GM12878 (cell line): ENCODE data around the gene BCAP29. TPM values are rescaled to one million over a fixed set of nuclear protein-coding genes. Genes with fewer than 3 reads are reported as not detected.

Source experiments
- ATAC-seq: fragments of 200-7000 bp; cut with Tn5 transposase; 3 replicates; pipeline ENCODE4 v1.9.1; 2020; ENCODE audit warnings: mild to moderate bottlenecking, moderate library complexity
- BruUV-seq: library from RNA; stranded (reverse); fragments of 400-500 nt; replicated peaks from 2 replicates; lab custom pipeline; 2021; lab: Mats Ljungman, UMichigan
- CTCF ChIA-PET: fragments of 300-600 bp; sonication (Branson Sonifier 250); formaldehyde crosslinking; extraction: SDS; loops from one replicate; lab custom pipeline; 2021; ENCODE audit warnings: inconsistent platforms; lab: Yijun Ruan, JAX
- POLR2A ChIA-PET: fragments of 350-600 bp; formaldehyde crosslinking; extraction: SDS; loops from one replicate; lab custom pipeline; 2021; ENCODE audit warnings: inconsistent platforms; lab: Charles Lee
- RAD21 ChIA-PET: fragments of 300-600 bp; sonication (Branson Sonifier 250); formaldehyde crosslinking; loops from one replicate; lab custom pipeline; 2023; ENCODE audit warnings: antibody characterized with exemption; ENCODE audit not compliant: unreplicated experiment; lab: Charles Lee
- SMC1A ChIA-PET: fragments of 300-600 bp; sonication (Branson Sonifier 250); formaldehyde crosslinking; loops from one replicate; lab custom pipeline; 2023; ENCODE audit not compliant: unreplicated experiment, uncharacterized antibody; lab: Charles Lee
- DNase-seq: peaks from one replicate; pipeline ENCODE4 v3.0.0-alpha.2; 2011; ENCODE audit warnings: low read depth, low spot score
- FAIRE-seq: peaks from 3 replicates; lab custom pipeline; 2011; peaks lifted over from hg19 to GRCh38; lab: Jason Lieb, UNC
- H2AFZ ChIP-seq: 2 replicates; pipeline ENCODE4 v1.6.0; 2011; ENCODE audit warnings: low read depth, low read length, control low read depth; ENCODE audit not compliant: control insufficient read depth
- H3K27ac ChIP-seq: 2 replicates; pipeline ENCODE4 v1.5.1; 2011; ENCODE audit warnings: control low read depth; ENCODE audit not compliant: control insufficient read depth, insufficient read depth
- H3K27me3 ChIP-seq, 2 experiments: replicated peaks in 1 of 2; 2 replicates each; pipeline versions ENCODE4 v1.6.0 to v1.6.1; 2011; ENCODE audit warnings: low read length in 1 of 2; ENCODE audit not compliant: control insufficient read depth in 2 of 2, insufficient read depth in 2 of 2
- H3K36me3 ChIP-seq, 2 experiments: 2 replicates each; pipeline ENCODE4 v1.5.1; 2011; ENCODE audit warnings: low read length in 1 of 2; ENCODE audit not compliant: control insufficient read depth in 2 of 2, insufficient read depth in 2 of 2
- H3K4me1 ChIP-seq: 2 replicates; pipeline ENCODE4 v1.6.1; 2011; ENCODE audit warnings: mild to moderate bottlenecking, low read length, moderate library complexity, mixed read lengths; ENCODE audit not compliant: control insufficient read depth, insufficient read depth
- H3K4me2 ChIP-seq: 2 replicates; pipeline ENCODE4 v1.6.0; 2011; ENCODE audit warnings: control low read depth; ENCODE audit not compliant: control insufficient read depth, insufficient read depth
- H3K4me3 ChIP-seq: fragments of 200-600 bp; sonication (generic); 2 replicates; pipeline ENCODE4 v1.5.1; 2016
- H3K79me2 ChIP-seq: 2 replicates; pipeline ENCODE4 v1.6.0; 2011; ENCODE audit warnings: low read length; ENCODE audit not compliant: control insufficient read depth, insufficient read depth
- H3K9ac ChIP-seq: 2 replicates; pipeline ENCODE4 v1.8.0; 2011; ENCODE audit warnings: low read length, control low read depth, mixed read lengths; ENCODE audit not compliant: control insufficient read depth, insufficient read depth
- H3K9me3 ChIP-seq: replicated peaks from 3 replicates; pipeline ENCODE4 v1.5.1; 2011; ENCODE audit warnings: mild to moderate bottlenecking, low read length; ENCODE audit not compliant: control insufficient read depth, insufficient read depth
- H4K20me1 ChIP-seq: 2 replicates; pipeline ENCODE4 v1.6.0; 2011; ENCODE audit not compliant: control insufficient read depth, insufficient read depth
- BCL11A ChIP-seq: IDR thresholded peaks from 2 replicates; pipeline ENCODE4 v1.6.1; 2011; ENCODE audit warnings: low read depth, low read length
- FOXM1 ChIP-seq: IDR thresholded peaks from 2 replicates; pipeline ENCODE4 v1.6.1; 2012; ENCODE audit warnings: low read depth, mild to moderate bottlenecking, inconsistent platforms, low read length, moderate library complexity
- HDAC6 ChIP-seq: fragments of 200-600 bp; sonication (generic); IDR thresholded peaks from one replicate; pipeline ENCODE4 v1.8.0; 2017; ENCODE audit warnings: antibody characterized with exemption; ENCODE audit not compliant: unreplicated experiment
- IRF4 ChIP-seq: IDR thresholded peaks from 2 replicates; pipeline ENCODE4 v1.6.1; 2011; ENCODE audit warnings: low read depth, low read length
- NFXL1 ChIP-seq: fragments of 450-650 bp; IDR thresholded peaks from 2 replicates; pipeline ENCODE4 v1.6.1; 2017; ENCODE audit warnings: antibody characterized with exemption, mild to moderate bottlenecking, borderline replicate concordance
- NFYB ChIP-seq: IDR thresholded peaks from 2 replicates; pipeline ENCODE4 v1.6.1; 2011; ENCODE audit warnings: low read depth, mild to moderate bottlenecking, low read length, improper control_type of control experiment, moderate library complexity; ENCODE audit not compliant: insufficient read depth
- RAD51 ChIP-seq: fragments of 450-650 bp; IDR thresholded peaks from 2 replicates; pipeline ENCODE4 v1.6.1; 2016; ENCODE audit warnings: moderate library complexity, mild to moderate bottlenecking, inconsistent platforms
- SIX5 ChIP-seq: IDR thresholded peaks from 2 replicates; pipeline ENCODE4 v1.6.1; 2011; ENCODE audit warnings: mild to moderate bottlenecking, low read depth, low read length, moderate library complexity; ENCODE audit not compliant: severe bottlenecking
- ZBTB40 ChIP-seq: fragments of 450-650 bp; IDR thresholded peaks from 2 replicates; pipeline ENCODE4 v1.6.1; 2016; ENCODE audit warnings: mild to moderate bottlenecking, moderate library complexity, borderline replicate concordance
- WGBS: methylation state at CpG from one replicate; pipeline ENCODE4 v1.1.6; 2016; ENCODE audit warnings: low lambda C conversion rate; ENCODE audit not compliant: insufficient replicate concordance, insufficient coverage; ENCODE audit errors: missing lambda C conversion rate; 5-methylcytosine and 5-hydroxymethylcytosine counted together
- in situ Hi-C: fragments of 300-500 bp; cut with MboI; formaldehyde crosslinking; loops from 9 replicates; pipeline ENCODE4 v1.14.3; 2018; ENCODE audit warnings: mixed read lengths
- intact Hi-C: fragments of 100-400 bp; cut with micrococcal nuclease; formaldehyde crosslinking; loops from one replicate; pipeline ENCODE4 v1.14.2; 2022; ENCODE audit not compliant: unreplicated experiment
- polyA plus RNA-seq, 11 experiments: library from polyadenylated mRNA; depleted of rRNA in 4 of 11; unstranded in 6 of 11; stranded (reverse) in 5 of 11; fragments of >200 nt; fragmentation: Nextera tagmentation in 4 of 11; fragmentation: Illumina TruSeq in 1 of 11; extraction: Ambion mirVana in 4 of 11; extraction: Trizol in 1 of 11; gene quantifications; 1 replicate in 1 of 11; 2 replicates in 10 of 11; pipeline versions ENCODE4 v1.2.1 to v1.2.3, GENCODE V29; 2011 to 2016; ENCODE audit warnings: inconsistent platforms in 2 of 11, missing spikeins in 2 of 11, low read depth in 1 of 11
- total RNA-seq, 4 experiments: library from RNA; depleted of rRNA in 3 of 4; stranded (reverse); fragments of >200 nt in 3 of 4; fragmentation: Illumina TruSeq in 1 of 4; extraction: Trizol in 1 of 4; gene quantifications; 2 replicates each; pipeline versions ENCODE4 v1.2.1 to v1.2.3, GENCODE V29; 2013 to 2021
- TF ChIP-seq, protein P1 (sequence below): fragments of 450-650 bp; IDR thresholded peaks from 2 replicates; pipeline ENCODE4 v1.6.1; 2014; ENCODE audit warnings: mild to moderate bottlenecking
- TF ChIP-seq, protein P2 (sequence below): fragments of 450-650 bp; IDR thresholded peaks from 2 replicates; pipeline ENCODE4 v1.6.1; 2017; ENCODE audit warnings: low read depth, mild to moderate bottlenecking, moderate library complexity

The BCAP29 gene
- total and polyA plus RNA-seq, 10 of the 15 experiments (the other 5 are each of a cell fraction or from before 2014, with no cell fraction given): 26.5 to 58.5 (median 34.8) TPM

DNA sequence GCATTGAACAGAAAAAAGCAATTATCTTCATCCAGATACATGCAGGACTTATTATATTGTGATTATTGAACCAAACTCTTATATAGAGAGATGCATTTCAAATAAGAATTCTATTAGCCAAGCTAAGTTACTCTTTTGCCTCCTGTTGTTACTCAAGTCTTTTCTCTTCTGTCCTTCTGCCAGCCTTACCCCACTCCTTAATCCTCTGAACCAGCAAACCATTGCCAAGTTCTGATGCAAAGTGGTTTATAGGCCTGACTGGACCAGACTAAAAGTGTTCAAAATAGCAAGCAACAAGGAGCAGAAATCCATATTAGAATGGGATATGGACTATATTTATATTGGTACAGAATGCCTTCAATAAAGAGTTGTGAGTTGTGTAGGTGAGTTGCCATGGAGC is 78.4 kb downstream of the BCAP29 start:
- Histone ChIP-seq H3K4me3 (no peak overlapping the region), H3K4me2 (no peak overlapping the region), H3K27me3 (peaks cover 15 to 22% of the 10 kb centered on the region in 2 experiments), H3K27ac (no peak overlapping the region), H3K9ac (no peak overlapping the region), H3K36me3 (no peaks in the 10 kb centered on the region), H3K79me2 (no peaks in the 10 kb centered on the region), H4K20me1 (no peaks in the 10 kb centered on the region), H2AFZ (no peak overlapping the region), H3K9me3 (no peaks in the 10 kb centered on the region), H3K4me1 (peaks cover 11% of the 10 kb centered on the region)
- SMC1A ChIA-PET: interaction anchor here (1.0 kb wide), 1 partner anchor 358 kb away, joined by 3 read pairs; no protein-coding TSS in a partner anchor
- TF ChIP-seq, protein P1, sequence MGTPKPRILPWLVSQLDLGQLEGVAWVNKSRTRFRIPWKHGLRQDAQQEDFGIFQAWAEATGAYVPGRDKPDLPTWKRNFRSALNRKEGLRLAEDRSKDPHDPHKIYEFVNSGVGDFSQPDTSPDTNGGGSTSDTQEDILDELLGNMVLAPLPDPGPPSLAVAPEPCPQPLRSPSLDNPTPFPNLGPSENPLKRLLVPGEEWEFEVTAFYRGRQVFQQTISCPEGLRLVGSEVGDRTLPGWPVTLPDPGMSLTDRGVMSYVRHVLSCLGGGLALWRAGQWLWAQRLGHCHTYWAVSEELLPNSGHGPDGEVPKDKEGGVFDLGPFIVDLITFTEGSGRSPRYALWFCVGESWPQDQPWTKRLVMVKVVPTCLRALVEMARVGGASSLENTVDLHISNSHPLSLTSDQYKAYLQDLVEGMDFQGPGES: no peak
- no peak for TF ChIP-seq NFYB
- no peak for TF ChIP-seq FOXM1
- CTCF ChIA-PET: interaction anchor here (0.7 to 1.5 kb wide), 2 partner anchors 20 to 1311 kb away, joined by 3 to 4 read pairs; no protein-coding TSS in a partner anchor
- POLR2A ChIA-PET: no interaction called here
- FAIRE-seq: no peak
- ATAC-seq: no peak
- intact Hi-C loops: no loop called here
- RAD21 ChIA-PET: no interaction called here
- in situ Hi-C loops: no loop called here
- BruUV-seq: no TSS peak
- DNase-seq: no peak

GRCh38 chr7:107659666-107660065 is 79.6 kb downstream of the BCAP29 start:
- H3K4me3 ChIP-seq: no peak overlapping the region
- peaks cover 11% of the 10 kb centered on the region for H3K4me1 ChIP-seq
- peaks cover 15 to 28% of the 10 kb centered on the region in 2 experiments for H3K27me3 ChIP-seq
- FAIRE-seq (no peak), DNase-seq (no peak), ATAC-seq (peak; percentile 14; the same call in 2 of the 3 replicates)
- no TSS peak for BruUV-seq
- in situ Hi-C loops (no loop called here), intact Hi-C loops (no loop called here)
- no peak overlapping the region for H3K4me2 ChIP-seq
- no peak overlapping the region for H2AFZ ChIP-seq
- H3K9me3 ChIP-seq: no peaks in the 10 kb centered on the region
- H3K36me3 ChIP-seq: no peaks in the 10 kb centered on the region
- SMC1A ChIA-PET: interaction anchor here (0.7 kb wide), 1 partner anchor 197 kb away, joined by 3 read pairs; no protein-coding TSS in a partner anchor
- RAD21 ChIA-PET: interaction anchor here (0.6 kb wide), 1 partner anchor 33 kb away, joined by 3 read pairs; no protein-coding TSS in a partner anchor
- CTCF ChIA-PET: interaction anchor here (1.5 kb wide), 1 partner anchor 22 kb away, joined by 3 read pairs; no protein-coding TSS in a partner anchor
- no peak overlapping the region for H3K27ac ChIP-seq
- no peak overlapping the region for H3K9ac ChIP-seq
- WGBS: 37% methylated on average over 4 of the region's 4 CpGs
- H3K79me2 ChIP-seq: no peaks in the 10 kb centered on the region
- POLR2A ChIA-PET: no interaction called here
- H4K20me1 ChIP-seq: no peaks in the 10 kb centered on the region
- TF ChIP-seq HDAC6 (no peak), RAD51 (no peak), ZBTB40 (no peak), SIX5 (no peak), NFXL1 (no peak), BCL11A (no peak), IRF4 (no peak)
- TF ChIP-seq, protein P2, sequence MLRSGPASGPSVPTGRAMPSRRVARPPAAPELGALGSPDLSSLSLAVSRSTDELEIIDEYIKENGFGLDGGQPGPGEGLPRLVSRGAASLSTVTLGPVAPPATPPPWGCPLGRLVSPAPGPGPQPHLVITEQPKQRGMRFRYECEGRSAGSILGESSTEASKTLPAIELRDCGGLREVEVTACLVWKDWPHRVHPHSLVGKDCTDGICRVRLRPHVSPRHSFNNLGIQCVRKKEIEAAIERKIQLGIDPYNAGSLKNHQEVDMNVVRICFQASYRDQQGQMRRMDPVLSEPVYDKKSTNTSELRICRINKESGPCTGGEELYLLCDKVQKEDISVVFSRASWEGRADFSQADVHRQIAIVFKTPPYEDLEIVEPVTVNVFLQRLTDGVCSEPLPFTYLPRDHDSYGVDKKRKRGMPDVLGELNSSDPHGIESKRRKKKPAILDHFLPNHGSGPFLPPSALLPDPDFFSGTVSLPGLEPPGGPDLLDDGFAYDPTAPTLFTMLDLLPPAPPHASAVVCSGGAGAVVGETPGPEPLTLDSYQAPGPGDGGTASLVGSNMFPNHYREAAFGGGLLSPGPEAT: no peak
